ENCODE data around the gene NBEAL2.

Gene NBEAL2

GRCh38 chr3:47000198-47000815 lies 20.8 kb downstream of the NBEAL2 start:
- DNase-seq, result no peak

- no peak for DNase-seq
Observed at GRCh38 chr3:47000922-47001730, 21.7 kb downstream of the NBEAL2 start.

- no peak for DNase-seq
Observed at GRCh38 chr3:47001731-47002170, 22.3 kb downstream of the NBEAL2 start.

GRCh38 chr3:47002171-47003055 lies 22.9 kb downstream of the NBEAL2 start:
- no peak for DNase-seq

GRCh38 chr3:47003056-47003410 lies 23.6 kb downstream of the NBEAL2 start:
- DNase-seq, result no peak

GRCh38 chr3:47003461-47004368 lies 24.2 kb downstream of the NBEAL2 start:
- no peak for DNase-seq

- DNase-seq, result no peak
Observed at GRCh38 chr3:47004369-47005211, 25.1 kb downstream of the NBEAL2 start.

- DNase-seq, result no peak
Observed at GRCh38 chr3:47005212-47006144, 26.0 kb downstream of the NBEAL2 start.

- DNase-seq, result no peak
Observed at GRCh38 chr3:47006145-47006651, 26.7 kb downstream of the NBEAL2 start.

- no peak for DNase-seq
Observed at GRCh38 chr3:47007001-47007400, 27.5 kb downstream of the NBEAL2 start.

- no peak for DNase-seq
Observed at GRCh38 chr3:47007482-47008233, 28.2 kb downstream of the NBEAL2 start.

GRCh38 chr3:47008234-47008796 lies 28.8 kb downstream of the NBEAL2 start:
- no peak for DNase-seq

- DNase-seq, result no peak
Observed at GRCh38 chr3:47008851-47009224, 29.4 kb downstream of the NBEAL2 start.

GRCh38 chr3:47009225-47010110 lies 30.0 kb downstream of the NBEAL2 start:
- peak; percentile 31 to 60 for DNase-seq

- no peak for DNase-seq
Observed at GRCh38 chr3:47010111-47010712, 30.7 kb downstream of the NBEAL2 start.

GRCh38 chr3:47010910-47011309 lies 31.4 kb downstream of the NBEAL2 start:
- DNase-seq, result no peak

GRCh38 chr3:47011371-47011770 lies 31.9 kb downstream of the NBEAL2 start:
- no peak for DNase-seq

Data from stimulated activated CD4-positive, alpha-beta T cell treated with anti-CD3 and anti-CD28 coated beads, Interleukin-2, amount 100 ng/mL, for 48 hours (primary cell).